ENCODE data around the gene ARHGEF38. TPM values are rescaled to one million over a fixed set of nuclear protein-coding genes. Genes with fewer than 3 reads are reported as not detected.

The ARHGEF38 gene
- total RNA-seq, 2 experiments from 2014 or later, result not detected

DNA sequence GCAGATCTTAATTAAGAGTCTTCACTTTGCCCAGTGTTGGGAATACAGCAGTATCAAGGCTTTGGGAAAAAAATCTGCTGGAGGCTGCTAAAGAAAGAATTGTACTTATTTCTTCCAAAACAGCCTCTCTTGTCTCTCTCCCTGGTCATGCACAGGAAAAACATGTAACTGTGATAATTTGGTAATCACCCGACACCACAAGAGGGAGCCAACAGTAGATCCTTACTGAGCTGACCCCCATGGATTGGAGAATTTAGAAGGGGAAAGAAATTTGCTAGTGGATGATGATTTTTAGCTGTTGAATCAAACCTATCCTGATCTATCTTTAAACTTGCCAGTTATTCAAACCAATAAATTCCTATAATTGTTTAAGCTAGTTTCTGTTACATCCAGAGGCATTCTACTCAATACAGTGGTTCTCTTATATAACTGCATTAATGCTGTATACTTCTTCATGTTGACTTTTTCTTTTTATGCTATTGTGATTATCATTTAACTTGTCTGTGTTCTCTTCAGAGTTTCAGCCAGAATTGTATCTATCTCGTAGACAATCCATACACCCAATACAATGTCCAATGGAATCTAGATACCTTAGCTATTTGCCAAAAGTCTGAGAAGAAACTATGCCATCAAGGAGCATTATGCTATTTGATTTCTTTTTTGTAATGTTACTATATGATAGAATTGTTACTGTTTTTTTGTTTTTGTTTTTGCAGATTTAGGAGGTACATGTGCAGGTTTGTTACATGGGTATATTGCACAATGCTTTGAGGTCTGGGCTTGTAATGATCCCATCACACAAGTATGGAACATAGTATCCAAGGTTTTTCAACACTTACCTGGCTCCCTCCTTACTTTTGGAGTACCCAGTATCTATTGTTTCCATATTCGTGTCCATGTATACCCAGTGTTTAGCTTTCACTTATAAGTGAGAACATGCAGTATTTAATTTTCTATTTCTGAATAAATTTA is 31.3 kb upstream of the ARHGEF38 start:
- Histone ChIP-seq H3K27me3 (ENCODE audit: control insufficient read depth in 1 of 2, insufficient read depth in 2 of 2, low read length in 2 of 2) (peaks cover 2 to 4% of the 10 kb centered on the region in 2 experiments), H3K4me3 (ENCODE audit: low read length) (no peak overlapping the region), H3K9me3 (ENCODE audit: control insufficient read depth in 1 of 2, insufficient read depth in 1 of 2, low read length in 2 of 2) (no peaks in the 10 kb centered on the region), H3K36me3 (ENCODE audit: insufficient read depth, low read length) (no peaks in the 10 kb centered on the region), H3K27ac (ENCODE audit: low read depth in 1 of 2, low read length in 2 of 2) (no peak overlapping the region), H3K4me1 (ENCODE audit: insufficient read depth, low read length) (no peaks in the 10 kb centered on the region)
- peak in 4 of 14 experiments; percentile 5 to 23 (median 14) for DNase-seq
- Mint-ChIP-seq H3K4me3 (no peak overlapping the region), H3K9me3 (peaks cover 2% of the 10 kb centered on the region), H3K36me3 (ENCODE audit: low read depth) (no peaks in the 10 kb centered on the region), H3K27me3 (peaks cover 29% of the 10 kb centered on the region), H3K4me1 (ENCODE audit: low read depth) (no peaks in the 10 kb centered on the region), H3K27ac (no peak overlapping the region)
- TF ChIP-seq, protein P1, sequence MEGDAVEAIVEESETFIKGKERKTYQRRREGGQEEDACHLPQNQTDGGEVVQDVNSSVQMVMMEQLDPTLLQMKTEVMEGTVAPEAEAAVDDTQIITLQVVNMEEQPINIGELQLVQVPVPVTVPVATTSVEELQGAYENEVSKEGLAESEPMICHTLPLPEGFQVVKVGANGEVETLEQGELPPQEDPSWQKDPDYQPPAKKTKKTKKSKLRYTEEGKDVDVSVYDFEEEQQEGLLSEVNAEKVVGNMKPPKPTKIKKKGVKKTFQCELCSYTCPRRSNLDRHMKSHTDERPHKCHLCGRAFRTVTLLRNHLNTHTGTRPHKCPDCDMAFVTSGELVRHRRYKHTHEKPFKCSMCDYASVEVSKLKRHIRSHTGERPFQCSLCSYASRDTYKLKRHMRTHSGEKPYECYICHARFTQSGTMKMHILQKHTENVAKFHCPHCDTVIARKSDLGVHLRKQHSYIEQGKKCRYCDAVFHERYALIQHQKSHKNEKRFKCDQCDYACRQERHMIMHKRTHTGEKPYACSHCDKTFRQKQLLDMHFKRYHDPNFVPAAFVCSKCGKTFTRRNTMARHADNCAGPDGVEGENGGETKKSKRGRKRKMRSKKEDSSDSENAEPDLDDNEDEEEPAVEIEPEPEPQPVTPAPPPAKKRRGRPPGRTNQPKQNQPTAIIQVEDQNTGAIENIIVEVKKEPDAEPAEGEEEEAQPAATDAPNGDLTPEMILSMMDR (IDR thresholded peaks at IDR 0.05), result peak; percentile 34
- ATAC-seq (ENCODE audit: poor library complexity), result no peak
- CTCF ChIA-PET, result no interaction called here
- intact Hi-C loops (cut with DNase I, micrococcal nuclease), result no loop called here
- POLR2A ChIA-PET, result no interaction called here

GRCh38 chr4:105526656-105527055 is 25.8 kb upstream of the ARHGEF38 start:
- TF ChIP-seq, protein P1 (IDR thresholded peaks at IDR 0.05), result no peak
- no peak overlapping the region for H3K27ac ChIP-seq (ENCODE audit: low read depth in 1 of 2, low read length in 2 of 2)
- peaks cover 34% of the 10 kb centered on the region for H3K27me3 Mint-ChIP-seq
- no peak overlapping the region for H3K4me3 Mint-ChIP-seq
- no peaks in the 10 kb centered on the region for H3K36me3 ChIP-seq (ENCODE audit: insufficient read depth, low read length)
- H3K4me3 ChIP-seq (ENCODE audit: low read length), result no peak overlapping the region
- POLR2A ChIA-PET, result no interaction called here
- H3K27ac Mint-ChIP-seq, result no peak overlapping the region
- CTCF ChIA-PET, result no interaction called here
- H3K9me3 ChIP-seq (ENCODE audit: control insufficient read depth in 1 of 2, insufficient read depth in 1 of 2, low read length in 2 of 2), result peaks cover 0 to 7% of the 10 kb centered on the region in 2 experiments
- no peaks in the 10 kb centered on the region for H3K9me3 Mint-ChIP-seq
- H3K4me1 ChIP-seq (ENCODE audit: insufficient read depth, low read length), result no peaks in the 10 kb centered on the region
- intact Hi-C loops (cut with DNase I, micrococcal nuclease), result no loop called here
- ATAC-seq (ENCODE audit: poor library complexity) (no peak), DNase-seq (no peak)
- no peaks in the 10 kb centered on the region for H3K36me3 Mint-ChIP-seq (ENCODE audit: low read depth)
- peaks cover 9 to 12% of the 10 kb centered on the region in 2 experiments for H3K27me3 ChIP-seq (ENCODE audit: control insufficient read depth in 1 of 2, insufficient read depth in 2 of 2, low read length in 2 of 2)
- no peaks in the 10 kb centered on the region for H3K4me1 Mint-ChIP-seq (ENCODE audit: low read depth)

- TF ChIP-seq, protein P1 (IDR thresholded peaks at IDR 0.05), result no peak
- intact Hi-C loops (cut with DNase I, micrococcal nuclease), result no loop called here
- POLR2A ChIA-PET, result no interaction called here
- no peak overlapping the region for H3K27ac ChIP-seq (ENCODE audit: low read depth in 1 of 2, low read length in 2 of 2)
- Mint-ChIP-seq H3K4me1 (ENCODE audit: low read depth) (no peaks in the 10 kb centered on the region), H3K4me3 (no peak overlapping the region), H3K27me3 (peaks cover 32% of the 10 kb centered on the region), H3K36me3 (ENCODE audit: low read depth) (no peaks in the 10 kb centered on the region), H3K27ac (no peak overlapping the region), H3K9me3 (no peaks in the 10 kb centered on the region)
- CTCF ChIA-PET, result no interaction called here
- no peaks in the 10 kb centered on the region for H3K36me3 ChIP-seq (ENCODE audit: insufficient read depth, low read length)
- H3K4me3 ChIP-seq (ENCODE audit: low read length), result no peak overlapping the region
- peaks cover 0 to 7% of the 10 kb centered on the region in 2 experiments for H3K9me3 ChIP-seq (ENCODE audit: control insufficient read depth in 1 of 2, insufficient read depth in 1 of 2, low read length in 2 of 2)
- no peak for ATAC-seq (ENCODE audit: poor library complexity)
- peaks cover 9 to 12% of the 10 kb centered on the region in 2 experiments for H3K27me3 ChIP-seq (ENCODE audit: control insufficient read depth in 1 of 2, insufficient read depth in 2 of 2, low read length in 2 of 2)
- no peak for DNase-seq
- H3K4me1 ChIP-seq (ENCODE audit: insufficient read depth, low read length), result no peaks in the 10 kb centered on the region
Observed at GRCh38 chr4:105527081-105527480, 25.3 kb upstream of the ARHGEF38 start.
